Glutamatergic neuron (in vitro differentiated cells): ENCODE results near the gene KIRREL3. TPM values are rescaled to one million over a fixed set of nuclear protein-coding genes. Genes with fewer than 3 reads are reported as not detected.

Source experiments
- DNase-seq: peaks from one replicate; pipeline ENCODE4 v3.0.0; 2022
- H3K27ac Mint-ChIP-seq: one replicate; pipeline ENCODE4 v1.8.0; 2020; ENCODE audit warnings: mild to moderate bottlenecking, mixed read lengths, inconsistent platforms; ENCODE audit not compliant: unreplicated experiment
- H3K27me3 Mint-ChIP-seq: one replicate; pipeline ENCODE4 v1.8.0; 2020; ENCODE audit warnings: mild to moderate bottlenecking, moderate library complexity, mixed read lengths, inconsistent platforms; ENCODE audit not compliant: unreplicated experiment
- H3K36me3 Mint-ChIP-seq: one replicate; pipeline ENCODE4 v1.8.0; 2020; ENCODE audit warnings: mild to moderate bottlenecking, mixed read lengths, inconsistent platforms; ENCODE audit not compliant: unreplicated experiment
- H3K4me1 Mint-ChIP-seq: one replicate; pipeline ENCODE4 v1.8.0; 2020; ENCODE audit warnings: mild to moderate bottlenecking, low read depth, mixed read lengths, inconsistent platforms; ENCODE audit not compliant: unreplicated experiment
- H3K4me3 Mint-ChIP-seq: one replicate; pipeline ENCODE4 v1.8.0; 2020; ENCODE audit warnings: mild to moderate bottlenecking, mixed read lengths, inconsistent platforms; ENCODE audit not compliant: unreplicated experiment
- H3K9me3 Mint-ChIP-seq: one replicate; pipeline ENCODE4 v1.8.0; 2020; ENCODE audit warnings: mild to moderate bottlenecking, moderate library complexity, mixed read lengths, inconsistent platforms; ENCODE audit not compliant: unreplicated experiment
- CTCF ChIP-seq: fragments of 200-600 bp; sonication (generic); IDR thresholded peaks from one replicate; pipeline ENCODE4 v1.5.0; 2021; ENCODE audit not compliant: partially characterized antibody, unreplicated experiment
- total RNA-seq: library from RNA; stranded (reverse); fragmentation: NEBNext Ultra II Directional; extraction: Animal tissue kit (Norgen Biotek cat#: 25700); gene quantifications from one replicate; pipeline ENCODE4 v1.2.1, GENCODE V29; 2021; ENCODE audit not compliant: unreplicated experiment

KIRREL3 gene
- total RNA-seq, 1 donor from 2014 or later, result 25.3 TPM

DNA sequence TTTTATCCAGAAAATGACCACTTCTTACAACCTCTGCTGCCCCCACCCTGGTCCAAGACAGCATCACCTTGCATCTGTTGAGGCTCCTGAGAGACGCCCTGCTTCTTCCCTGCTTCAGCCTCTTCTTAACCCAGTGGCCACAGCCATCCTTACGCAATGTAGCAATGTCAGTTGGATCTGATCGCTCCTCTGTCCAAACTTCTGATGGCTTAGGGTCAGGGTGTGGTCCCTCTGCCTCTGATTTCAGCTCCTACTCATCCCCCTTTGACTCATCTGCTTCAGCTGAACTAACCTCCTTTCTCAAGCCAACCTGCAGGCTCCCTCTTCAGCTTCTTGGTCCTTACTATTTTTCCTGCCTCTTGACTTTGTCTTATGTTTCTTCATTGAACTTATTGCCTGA lies 280.8 kb downstream of the KIRREL3 start:
- Mint-ChIP-seq H3K27ac (no peak overlapping the region), H3K9me3 (no peaks in the 10 kb centered on the region), H3K4me3 (no peak overlapping the region), H3K4me1 (peaks cover 1% of the 10 kb centered on the region), H3K36me3 (no peaks in the 10 kb centered on the region), H3K27me3 (no peaks in the 10 kb centered on the region)
- no peak for TF ChIP-seq CTCF
- DNase-seq, result no peak

DNA sequence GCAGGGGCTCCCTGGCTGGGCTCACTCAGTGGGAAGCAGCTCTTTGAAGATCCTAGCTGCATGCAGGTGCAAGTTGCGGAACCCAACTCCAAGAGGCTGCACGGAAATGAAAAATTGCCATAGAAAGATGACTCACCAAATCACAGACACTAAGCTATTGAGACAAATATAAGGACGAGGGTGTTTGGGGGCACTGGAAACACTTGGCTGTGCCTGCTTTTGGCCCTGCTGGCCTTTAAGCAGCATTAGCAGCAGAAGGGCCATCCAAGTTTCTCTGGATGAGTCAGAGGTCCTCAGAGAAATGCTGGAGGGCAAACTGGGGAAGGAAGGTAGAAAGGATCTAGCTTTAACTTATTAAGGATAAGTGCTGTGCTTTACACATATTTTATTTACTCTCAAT lies 282.3 kb downstream of the KIRREL3 start:
- Mint-ChIP-seq H3K4me1 (peaks cover 1% of the 10 kb centered on the region), H3K9me3 (no peaks in the 10 kb centered on the region), H3K4me3 (no peak overlapping the region), H3K27ac (no peak overlapping the region), H3K27me3 (no peaks in the 10 kb centered on the region), H3K36me3 (no peaks in the 10 kb centered on the region)
- no peak for DNase-seq
- TF ChIP-seq CTCF, result no peak

GRCh38 chr11:126716456-126717083 lies 284.0 kb downstream of the KIRREL3 start:
- Mint-ChIP-seq H3K9me3 (no peaks in the 10 kb centered on the region), H3K27me3 (no peaks in the 10 kb centered on the region), H3K27ac (no peak overlapping the region), H3K4me3 (no peak overlapping the region), H3K36me3 (no peaks in the 10 kb centered on the region), H3K4me1 (peaks cover 1% of the 10 kb centered on the region)
- DNase-seq, result peak; percentile 80
- TF ChIP-seq CTCF, result peak; percentile 73

GRCh38 chr11:126713806-126714205 lies 286.8 kb downstream of the KIRREL3 start:
- DNase-seq, result no peak
- H3K4me1 Mint-ChIP-seq, result peaks cover 3% of the 10 kb centered on the region
- H3K36me3 Mint-ChIP-seq, result no peaks in the 10 kb centered on the region
- no peak for TF ChIP-seq CTCF
- H3K4me3 Mint-ChIP-seq, result no peak overlapping the region
- no peaks in the 10 kb centered on the region for H3K9me3 Mint-ChIP-seq
- no peak overlapping the region for H3K27ac Mint-ChIP-seq
- H3K27me3 Mint-ChIP-seq, result no peaks in the 10 kb centered on the region

GRCh38 chr11:126711977-126712625 lies 288.5 kb downstream of the KIRREL3 start:
- H3K36me3 Mint-ChIP-seq, result no peaks in the 10 kb centered on the region
- H3K27ac Mint-ChIP-seq, result no peak overlapping the region
- no peak for TF ChIP-seq CTCF
- DNase-seq, result no peak
- H3K27me3 Mint-ChIP-seq, result peaks cover 3% of the 10 kb centered on the region
- no peaks in the 10 kb centered on the region for H3K9me3 Mint-ChIP-seq
- peaks cover 3% of the 10 kb centered on the region for H3K4me1 Mint-ChIP-seq
- H3K4me3 Mint-ChIP-seq, result no peak overlapping the region
